HEK293 (cell line): ENCODE data around the gene KLK3.
A peak's percentile ranks its signal among the peaks of the same experiment; 100 is the strongest.

Experiments used
- BCL11A ChIP-seq: fragments of 450-650 bp; formaldehyde crosslinking; IDR thresholded peaks from 2 replicates; pipeline ENCODE4 v1.5.1; 2016; ENCODE audit warnings: low read depth, missing biosample characterization, missing genetic modification characterization
- CTCF ChIP-seq: fragments of 450-650 bp; formaldehyde crosslinking; IDR thresholded peaks from 2 replicates; pipeline ENCODE4 v1.5.1; 2016; ENCODE audit warnings: missing biosample characterization, missing genetic modification characterization
- EGR2 ChIP-seq: fragments of 450-650 bp; formaldehyde crosslinking; IDR thresholded peaks from 2 replicates; pipeline ENCODE4 v1.5.1; 2016; ENCODE audit warnings: low read depth, missing biosample characterization, missing genetic modification characterization
- GLI4 ChIP-seq: fragments of 450-650 bp; formaldehyde crosslinking; IDR thresholded peaks from 2 replicates; pipeline ENCODE4 v1.5.1; 2016; ENCODE audit warnings: missing biosample characterization, missing genetic modification characterization
- KLF1 ChIP-seq: fragments of 450-650 bp; formaldehyde crosslinking; IDR thresholded peaks from 2 replicates; pipeline ENCODE4 v1.5.1; 2016; ENCODE audit warnings: missing biosample characterization, missing genetic modification characterization
- KLF10 ChIP-seq: fragments of 450-650 bp; IDR thresholded peaks from 2 replicates; pipeline ENCODE4 v1.5.1; 2018; ENCODE audit warnings: missing biosample characterization, mild to moderate bottlenecking, missing genetic modification characterization
- KLF16 ChIP-seq: fragments of 450-650 bp; formaldehyde crosslinking; IDR thresholded peaks from 2 replicates; pipeline ENCODE4 v1.5.1; 2017; ENCODE audit warnings: missing biosample characterization, missing genetic modification characterization
- KLF17 ChIP-seq: fragments of 450-650 bp; formaldehyde crosslinking; IDR thresholded peaks from 2 replicates; pipeline ENCODE4 v1.5.1; 2016; ENCODE audit warnings: missing biosample characterization, missing genetic modification characterization
- KLF8 ChIP-seq: fragments of 450-650 bp; formaldehyde crosslinking; IDR thresholded peaks from 2 replicates; pipeline ENCODE4 v1.5.1; 2016; ENCODE audit warnings: missing biosample characterization, missing genetic modification characterization
- PRDM1 ChIP-seq: fragments of 450-650 bp; formaldehyde crosslinking; IDR thresholded peaks from 2 replicates; pipeline ENCODE4; 2016; ENCODE audit warnings: missing biosample characterization, missing genetic modification characterization
- SP3 ChIP-seq: fragments of 450-650 bp; formaldehyde crosslinking; IDR thresholded peaks from 2 replicates; pipeline ENCODE4 v1.5.1; 2016; ENCODE audit warnings: missing biosample characterization, missing genetic modification characterization
- ZBTB1 ChIP-seq: fragments of 450-650 bp; formaldehyde crosslinking; IDR thresholded peaks from 2 replicates; pipeline ENCODE4 v1.5.1; 2016; ENCODE audit warnings: missing biosample characterization, missing genetic modification characterization
- ZBTB48 ChIP-seq: fragments of 450-650 bp; formaldehyde crosslinking; IDR thresholded peaks from 2 replicates; pipeline ENCODE4 v1.5.1; 2016; ENCODE audit warnings: missing biosample characterization, missing genetic modification characterization
- ZIC2 ChIP-seq: fragments of 450-650 bp; formaldehyde crosslinking; IDR thresholded peaks from 2 replicates; pipeline ENCODE4 v1.5.1; 2016; ENCODE audit warnings: missing biosample characterization, missing genetic modification characterization
- ZNF10 ChIP-seq: fragments of 450-650 bp; formaldehyde crosslinking; IDR thresholded peaks from 2 replicates; pipeline ENCODE4 v1.5.1; 2017; ENCODE audit warnings: missing biosample characterization, missing genetic modification characterization
- ZNF114 ChIP-seq: fragments of 450-650 bp; formaldehyde crosslinking; IDR thresholded peaks from 2 replicates; pipeline ENCODE4 v1.5.0; 2017; ENCODE audit warnings: missing biosample characterization, missing genetic modification characterization
- ZNF133 ChIP-seq: fragments of 450-650 bp; formaldehyde crosslinking; IDR thresholded peaks from 2 replicates; pipeline ENCODE4 v1.5.1; 2016; ENCODE audit warnings: missing biosample characterization, missing genetic modification characterization
- ZNF157 ChIP-seq: fragments of 450-650 bp; formaldehyde crosslinking; IDR thresholded peaks from 2 replicates; pipeline ENCODE4 v1.5.1; 2016; ENCODE audit warnings: missing biosample characterization, missing genetic modification characterization
- ZNF169 ChIP-seq: fragments of 450-650 bp; formaldehyde crosslinking; IDR thresholded peaks from 2 replicates; pipeline ENCODE4 v1.5.1; 2016; ENCODE audit warnings: missing biosample characterization, missing genetic modification characterization
- ZNF175 ChIP-seq: fragments of 450-650 bp; formaldehyde crosslinking; IDR thresholded peaks from 2 replicates; pipeline ENCODE4 v1.5.1; 2016; ENCODE audit warnings: missing biosample characterization, missing genetic modification characterization
- ZNF202 ChIP-seq: fragments of 450-650 bp; formaldehyde crosslinking; IDR thresholded peaks from 2 replicates; pipeline ENCODE4 v1.5.1; 2016; ENCODE audit warnings: missing biosample characterization, missing genetic modification characterization, borderline replicate concordance
- ZNF23 ChIP-seq: fragments of 450-650 bp; formaldehyde crosslinking; IDR thresholded peaks from 2 replicates; pipeline ENCODE4 v1.5.1; 2016; ENCODE audit warnings: missing biosample characterization, missing genetic modification characterization, borderline replicate concordance
- ZNF335 ChIP-seq: fragments of 450-650 bp; formaldehyde crosslinking; conservative IDR thresholded peaks from 2 replicates; pipeline ENCODE4 v1.5.1; 2016; ENCODE audit warnings: missing biosample characterization, missing genetic modification characterization
- ZNF341 ChIP-seq: fragments of 450-650 bp; formaldehyde crosslinking; IDR thresholded peaks from 2 replicates; pipeline ENCODE4; 2016; ENCODE audit warnings: low read depth, missing biosample characterization, missing genetic modification characterization
- ZNF350 ChIP-seq: fragments of 450-650 bp; formaldehyde crosslinking; IDR thresholded peaks from 2 replicates; pipeline ENCODE4 v1.5.0; 2017; ENCODE audit warnings: missing biosample characterization, mild to moderate bottlenecking, missing genetic modification characterization
- ZNF394 ChIP-seq: fragments of 450-650 bp; formaldehyde crosslinking; IDR thresholded peaks from 2 replicates; pipeline ENCODE4 v1.5.1; 2016; ENCODE audit warnings: missing biosample characterization, missing genetic modification characterization, mild to moderate bottlenecking, moderate library complexity, borderline replicate concordance
- ZNF473 ChIP-seq: fragments of 450-650 bp; formaldehyde crosslinking; IDR thresholded peaks from 2 replicates; pipeline ENCODE4 v1.5.1; 2017; ENCODE audit warnings: missing biosample characterization, missing genetic modification characterization
- ZNF501 ChIP-seq: fragments of 450-650 bp; formaldehyde crosslinking; IDR thresholded peaks from 2 replicates; pipeline ENCODE4 v1.5.1; 2016; ENCODE audit warnings: missing biosample characterization, missing genetic modification characterization
- ZNF624 ChIP-seq: fragments of 450-650 bp; formaldehyde crosslinking; IDR thresholded peaks from 2 replicates; pipeline ENCODE4 v1.5.1; 2017; ENCODE audit warnings: missing biosample characterization, missing genetic modification characterization
- ZNF704 ChIP-seq: fragments of 450-650 bp; formaldehyde crosslinking; IDR thresholded peaks from 2 replicates; pipeline ENCODE4 v1.5.1; 2016; ENCODE audit warnings: missing biosample characterization, missing genetic modification characterization
- ZNF768 ChIP-seq: fragments of 450-650 bp; formaldehyde crosslinking; IDR thresholded peaks from 2 replicates; pipeline ENCODE4 v1.5.1; 2018; ENCODE audit warnings: missing biosample characterization, mild to moderate bottlenecking, missing genetic modification characterization
- ZNF785 ChIP-seq: fragments of 450-650 bp; formaldehyde crosslinking; IDR thresholded peaks from 2 replicates; pipeline ENCODE4 v1.5.1; 2016; ENCODE audit warnings: missing biosample characterization, missing genetic modification characterization
- ZXDB ChIP-seq: fragments of 450-650 bp; formaldehyde crosslinking; IDR thresholded peaks from 2 replicates; pipeline ENCODE4 v1.5.1; 2016; ENCODE audit warnings: missing biosample characterization, missing genetic modification characterization
- TF ChIP-seq, protein P1 (sequence below): fragments of 450-650 bp; formaldehyde crosslinking; IDR thresholded peaks from 2 replicates; pipeline ENCODE4; 2016; ENCODE audit warnings: missing biosample characterization, missing genetic modification characterization
- TF ChIP-seq, protein P2 (sequence below): fragments of 450-650 bp; formaldehyde crosslinking; IDR thresholded peaks from 2 replicates; pipeline ENCODE4 v1.5.1; 2016; ENCODE audit warnings: missing biosample characterization, missing genetic modification characterization

The KLK3 gene

DNA sequence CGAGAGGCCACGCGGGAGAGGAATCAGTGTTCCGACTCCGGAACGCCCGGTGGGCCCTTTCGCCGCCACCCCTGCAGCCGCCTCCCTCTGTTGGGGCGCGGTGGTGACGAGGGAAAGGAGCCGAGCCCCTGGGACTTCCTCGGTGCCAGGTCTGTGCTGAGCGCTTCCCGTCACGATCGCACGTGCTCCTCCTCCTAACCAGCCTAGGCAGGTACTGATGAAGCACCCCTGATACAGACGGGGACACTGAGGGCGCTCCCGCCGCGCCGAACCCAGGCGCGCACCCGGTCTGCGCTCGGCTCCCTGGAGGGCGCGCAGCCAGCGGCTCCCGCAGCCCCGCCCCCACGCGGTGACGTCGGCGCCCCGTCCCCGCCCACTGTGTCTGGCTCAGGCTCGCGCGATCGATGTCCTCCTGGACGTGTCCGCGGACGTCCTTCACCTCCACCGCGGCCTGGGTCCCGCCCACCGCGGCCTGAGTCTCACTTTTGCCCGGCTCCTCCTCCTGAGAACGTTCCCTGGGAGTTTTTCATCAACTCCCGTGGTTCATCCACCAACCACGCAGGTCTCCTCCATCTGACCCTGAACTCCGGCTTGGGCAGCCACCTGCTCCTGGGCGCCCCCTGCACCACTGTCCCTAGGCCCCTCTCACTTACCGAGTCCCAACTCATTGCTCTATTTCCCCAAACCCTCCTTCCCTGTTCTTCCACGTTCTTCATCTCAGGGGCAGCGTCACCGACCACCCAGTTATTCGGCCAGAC, 18.8 kb upstream of the KLK3 start (continued):
- TF ChIP-seq ZXDB (tag by site-specific recombination) = peak; percentile 84
- TF ChIP-seq ZBTB48 = peak; percentile 79; the same call in 1 of the 2 replicates
- TF ChIP-seq EGR2 (tag by site-specific recombination) = peak; percentile 18; the same call in 1 of the 2 replicates
- no peak for TF ChIP-seq ZNF768
- TF ChIP-seq ZNF394 (tag by site-specific recombination) = no peak
- peak; percentile 46 for TF ChIP-seq KLF1
- TF ChIP-seq ZNF157 = 0 out of 2 replicates have a peak, but pooled peaks have one; percentile 25
- TF ChIP-seq, protein P1, sequence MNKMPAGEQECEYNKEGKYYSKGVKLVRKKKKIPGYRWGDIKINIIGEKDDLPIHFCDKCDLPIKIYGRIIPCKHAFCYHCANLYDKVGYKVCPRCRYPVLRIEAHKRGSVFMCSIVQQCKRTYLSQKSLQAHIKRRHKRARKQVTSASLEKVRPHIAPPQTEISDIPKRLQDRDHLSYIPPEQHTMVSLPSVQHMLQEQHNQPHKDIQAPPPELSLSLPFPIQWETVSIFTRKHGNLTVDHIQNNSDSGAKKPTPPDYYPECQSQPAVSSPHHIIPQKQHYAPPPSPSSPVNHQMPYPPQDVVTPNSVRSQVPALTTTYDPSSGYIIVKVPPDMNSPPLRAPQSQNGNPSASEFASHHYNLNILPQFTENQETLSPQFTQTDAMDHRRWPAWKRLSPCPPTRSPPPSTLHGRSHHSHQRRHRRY (tag by site-specific recombination) = no peak
- no peak for TF ChIP-seq ZNF785 (tag by site-specific recombination)
- peak; percentile 60 for TF ChIP-seq CTCF (tag by site-specific recombination)
- no peak for TF ChIP-seq ZNF624 (tag by site-specific recombination)
- TF ChIP-seq ZNF473 (tag by site-specific recombination) = no peak
- no peak for TF ChIP-seq ZNF23 (tag by site-specific recombination)
- 0 out of 2 replicates have a peak, but pooled peaks have one; percentile 10 for TF ChIP-seq KLF16
- TF ChIP-seq KLF17 (tag by site-specific recombination) = peak; percentile 45; the same call in 1 of the 2 replicates
- 0 out of 2 replicates have a peak, but pooled peaks have one; percentile 13 for TF ChIP-seq ZNF341
- TF ChIP-seq, protein P2, sequence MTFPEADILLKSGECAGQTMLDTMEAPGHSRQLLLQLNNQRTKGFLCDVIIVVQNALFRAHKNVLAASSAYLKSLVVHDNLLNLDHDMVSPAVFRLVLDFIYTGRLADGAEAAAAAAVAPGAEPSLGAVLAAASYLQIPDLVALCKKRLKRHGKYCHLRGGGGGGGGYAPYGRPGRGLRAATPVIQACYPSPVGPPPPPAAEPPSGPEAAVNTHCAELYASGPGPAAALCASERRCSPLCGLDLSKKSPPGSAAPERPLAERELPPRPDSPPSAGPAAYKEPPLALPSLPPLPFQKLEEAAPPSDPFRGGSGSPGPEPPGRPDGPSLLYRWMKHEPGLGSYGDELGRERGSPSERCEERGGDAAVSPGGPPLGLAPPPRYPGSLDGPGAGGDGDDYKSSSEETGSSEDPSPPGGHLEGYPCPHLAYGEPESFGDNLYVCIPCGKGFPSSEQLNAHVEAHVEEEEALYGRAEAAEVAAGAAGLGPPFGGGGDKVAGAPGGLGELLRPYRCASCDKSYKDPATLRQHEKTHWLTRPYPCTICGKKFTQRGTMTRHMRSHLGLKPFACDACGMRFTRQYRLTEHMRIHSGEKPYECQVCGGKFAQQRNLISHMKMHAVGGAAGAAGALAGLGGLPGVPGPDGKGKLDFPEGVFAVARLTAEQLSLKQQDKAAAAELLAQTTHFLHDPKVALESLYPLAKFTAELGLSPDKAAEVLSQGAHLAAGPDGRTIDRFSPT (tag by site-specific recombination) = no peak
- TF ChIP-seq ZNF350 (tag by site-specific recombination) = no peak
- TF ChIP-seq GLI4 = no peak
- no peak for TF ChIP-seq ZNF175 (tag by site-specific recombination)
- 0 out of 2 replicates have a peak, but pooled peaks have one; percentile 14 for TF ChIP-seq KLF8 (tag by site-specific recombination)
- peak; percentile 67 for TF ChIP-seq SP3 (tag by site-specific recombination)
- TF ChIP-seq KLF10 (tag by site-specific recombination) = no peak; the same call in 1 of the 2 replicates
- TF ChIP-seq ZNF133 (tag by site-specific recombination) = no peak
- peak; percentile 46; the same call in 1 of the 2 replicates for TF ChIP-seq ZIC2 (tag by site-specific recombination)
- TF ChIP-seq ZNF501 (tag by site-specific recombination) = peak; percentile 60; the same call in 1 of the 2 replicates
- TF ChIP-seq ZNF202 (tag by site-specific recombination) = no peak
- TF ChIP-seq BCL11A = peak; percentile 84
- no peak for TF ChIP-seq PRDM1 (tag by site-specific recombination)
- TF ChIP-seq ZNF704 (tag by site-specific recombination) = no peak
- no peak for TF ChIP-seq ZNF10 (tag by site-specific recombination)
- TF ChIP-seq ZNF335 (tag by site-specific recombination) = peak; percentile 91
- 0 out of 2 replicates have a peak, but pooled peaks have one; percentile 19 for TF ChIP-seq ZNF169 (tag by site-specific recombination)
- no peak for TF ChIP-seq ZBTB1 (tag by site-specific recombination)
- no peak for TF ChIP-seq ZNF114
